CD4-positive, alpha-beta T cell (primary cell): Measurements from ENCODE around the gene NPAS3. TPM values are rescaled to one million over a fixed set of nuclear protein-coding genes. Genes with fewer than 3 reads are reported as not detected.

ENCODE experiments used
- ATAC-seq: fragments of 200-7000 bp; cut with Tn5 transposase; one replicate; pipeline ENCODE4 v1.10.0; 2022; ENCODE audit warnings: mild to moderate bottlenecking; ENCODE audit not compliant: poor library complexity
- CTCF ChIA-PET: fragments of 350-600 bp; sonication (Branson Sonifier 250); formaldehyde crosslinking; loops from one replicate; lab custom pipeline; 2021; ENCODE audit warnings: antibody characterized with exemption, inconsistent platforms; lab: Charles Lee
- POLR2A ChIA-PET: fragments of 350-600 bp; sonication (Branson Sonifier 250); formaldehyde crosslinking; loops from one replicate; lab custom pipeline; 2021; ENCODE audit warnings: antibody characterized with exemption, inconsistent platforms; lab: Charles Lee
- DNase-seq, 14 experiments: peaks; one replicate each; pipeline ENCODE4 v3.0.0-alpha.2; 2013 to 2020; ENCODE audit warnings: mixed read lengths in 2 of 14
- H3K27ac ChIP-seq, 2 donors: one replicate each; pipeline versions ENCODE4 v1.5.1 to v1.7.0; 2013; ENCODE audit warnings: low read length in 2 of 2, low read depth in 1 of 2, mild to moderate bottlenecking in 1 of 2
- H3K27me3 ChIP-seq, 2 experiments: 1 replicate in 1 of 2; 2 replicates in 1 of 2; pipeline versions ENCODE4 v1.6.1 to v1.7.0; 2013; ENCODE audit warnings: low read length in 2 of 2, control low read depth in 1 of 2, mild to moderate bottlenecking in 1 of 2, moderate library complexity in 1 of 2; ENCODE audit not compliant: insufficient read depth in 2 of 2, control insufficient read depth in 1 of 2
- H3K36me3 ChIP-seq: one replicate; pipeline ENCODE4 v1.6.1; 2013; ENCODE audit warnings: low read length, control low read depth; ENCODE audit not compliant: insufficient read depth
- H3K4me1 ChIP-seq: one replicate; pipeline ENCODE4 v1.6.1; 2013; ENCODE audit warnings: low read length, control low read depth; ENCODE audit not compliant: insufficient read depth
- H3K4me3 ChIP-seq: one replicate; pipeline ENCODE4 v1.5.1; 2013; ENCODE audit warnings: mild to moderate bottlenecking, low read length, moderate library complexity
- H3K9me3 ChIP-seq, 2 experiments: 1 replicate in 1 of 2; 2 replicates in 1 of 2; pipeline versions ENCODE4 v1.6.1 to v1.7.0; 2013; ENCODE audit warnings: low read length in 2 of 2, mild to moderate bottlenecking in 2 of 2, control low read depth in 1 of 2, moderate library complexity in 1 of 2; ENCODE audit not compliant: control insufficient read depth in 1 of 2, insufficient read depth in 1 of 2
- H3K27ac Mint-ChIP-seq: one replicate; pipeline ENCODE4 v1.8.0; 2020; ENCODE audit warnings: mixed read lengths
- H3K27me3 Mint-ChIP-seq: one replicate; pipeline ENCODE4 v1.8.0; 2021; ENCODE audit warnings: mixed read lengths
- H3K36me3 Mint-ChIP-seq: one replicate; pipeline ENCODE4 v1.8.0; 2021; ENCODE audit warnings: low read depth, mixed read lengths
- H3K4me1 Mint-ChIP-seq: one replicate; pipeline ENCODE4 v1.8.0; 2021; ENCODE audit warnings: low read depth, mixed read lengths
- H3K4me3 Mint-ChIP-seq: one replicate; pipeline ENCODE4 v1.8.0; 2020; ENCODE audit warnings: mild to moderate bottlenecking, mixed read lengths
- H3K9me3 Mint-ChIP-seq: one replicate; pipeline ENCODE4 v1.8.0; 2020; ENCODE audit warnings: mixed read lengths
- CTCF ChIP-seq: fragments of 200-600 bp; IDR thresholded peaks from one replicate; pipeline ENCODE4 v1.8.0; 2022; ENCODE audit warnings: antibody characterized with exemption, mild to moderate bottlenecking
- intact Hi-C, 2 experiments: fragments of 100-400 bp; cut with DNase I in 1 of 2; cut with micrococcal nuclease in 1 of 2; formaldehyde crosslinking; loops; one replicate each; pipeline versions ENCODE4 v1.15.1 to v1.9.0; 2023 to 2025; cut with DNase I, micrococcal nuclease
- total RNA-seq, 174 experiments: library from RNA in 2 of 174; stranded (reverse) in 2 of 174; gene quantifications; one replicate each; pipeline ENCODE4 v1.2.3 and lab custom pipeline; 2021 to 2026

NPAS3 gene
- total RNA-seq, 2 experiments from 2014 or later = not detected

GRCh38 chr14:33846100-33846824 lies 907.6 kb downstream of the NPAS3 start:
- no peaks in the 10 kb centered on the region for H3K9me3 Mint-ChIP-seq
- DNase-seq = no peak
- Histone ChIP-seq H3K9me3 (no peaks in the 10 kb centered on the region), H3K4me1 (no peaks in the 10 kb centered on the region), H3K36me3 (no peaks in the 10 kb centered on the region), H3K4me3 (no peak overlapping the region), H3K27me3 (no peaks in the 10 kb centered on the region), H3K27ac (no peak overlapping the region)
- no peak overlapping the region for H3K4me3 Mint-ChIP-seq
- H3K36me3 Mint-ChIP-seq = no peaks in the 10 kb centered on the region
- no peaks in the 10 kb centered on the region for H3K27me3 Mint-ChIP-seq
- no peak for TF ChIP-seq CTCF
- H3K27ac Mint-ChIP-seq = no peak overlapping the region
- H3K4me1 Mint-ChIP-seq = no peaks in the 10 kb centered on the region
- CTCF ChIA-PET = no interaction called here
- no peak for ATAC-seq
- intact Hi-C loops = no loop called here
- POLR2A ChIA-PET = no interaction called here

GRCh38 chr14:33847066-33847465 lies 908.4 kb downstream of the NPAS3 start:
- ATAC-seq = no peak
- Mint-ChIP-seq H3K27me3 (no peaks in the 10 kb centered on the region), H3K27ac (no peak overlapping the region), H3K4me3 (no peak overlapping the region), H3K36me3 (no peaks in the 10 kb centered on the region), H3K9me3 (no peaks in the 10 kb centered on the region), H3K4me1 (no peaks in the 10 kb centered on the region)
- Histone ChIP-seq H3K27ac (no peak overlapping the region), H3K36me3 (no peaks in the 10 kb centered on the region), H3K4me3 (no peak overlapping the region), H3K4me1 (no peaks in the 10 kb centered on the region), H3K27me3 (no peaks in the 10 kb centered on the region), H3K9me3 (no peaks in the 10 kb centered on the region)
- CTCF ChIA-PET = no interaction called here
- intact Hi-C loops = no loop called here
- POLR2A ChIA-PET = no interaction called here
- TF ChIP-seq CTCF = no peak
- DNase-seq = no peak

- no peaks in the 10 kb centered on the region for H3K36me3 Mint-ChIP-seq
- ChIA-PET CTCF (no interaction called here), POLR2A (no interaction called here)
- H3K27ac Mint-ChIP-seq = no peak overlapping the region
- no peaks in the 10 kb centered on the region for H3K9me3 Mint-ChIP-seq
- intact Hi-C loops = no loop called here
- no peaks in the 10 kb centered on the region for H3K4me1 Mint-ChIP-seq
- no peak for TF ChIP-seq CTCF
- no peaks in the 10 kb centered on the region for H3K4me1 ChIP-seq
- ATAC-seq = no peak
- no peaks in the 10 kb centered on the region for H3K27me3 Mint-ChIP-seq
- H3K4me3 Mint-ChIP-seq = no peak overlapping the region
- H3K27me3 ChIP-seq = no peaks in the 10 kb centered on the region
- DNase-seq = no peak
- no peak overlapping the region for H3K4me3 ChIP-seq
- H3K27ac ChIP-seq = no peak overlapping the region
- H3K9me3 ChIP-seq = no peaks in the 10 kb centered on the region
- no peaks in the 10 kb centered on the region for H3K36me3 ChIP-seq
Observed at GRCh38 chr14:33848009-33848408, 909.3 kb downstream of the NPAS3 start.
